ENCODE measurements around the gene MAP2K3. TPM values are rescaled to one million over a fixed set of nuclear protein-coding genes. Genes with fewer than 3 reads are reported as not detected.

MAP2K3 gene
- total and polyA plus RNA-seq, 5 donors, result 29.6 to 61.2 (median 39.2) TPM

DNA sequence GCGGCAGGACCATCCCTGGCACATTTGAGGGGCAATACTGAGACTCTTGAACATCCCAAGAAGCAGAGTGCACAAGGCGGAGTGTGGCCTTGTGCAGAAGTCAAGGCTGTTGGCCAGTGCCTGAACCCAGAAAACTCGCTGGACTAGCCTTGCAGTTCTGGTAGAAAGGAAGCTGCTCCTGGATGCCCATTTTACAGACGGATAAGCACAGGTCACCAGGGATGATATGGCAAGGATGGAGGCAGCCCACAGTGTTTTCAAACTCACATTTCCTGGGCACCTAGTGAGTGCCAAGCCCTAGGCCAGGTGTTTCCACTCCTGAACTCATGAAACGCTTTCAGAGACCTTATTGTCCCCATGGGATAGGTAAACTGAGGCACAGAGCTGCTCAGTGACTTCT, 1.7 kb upstream of the MAP2K3 start:
- DNase-seq, result no peak
- Histone ChIP-seq H3K27me3 (ENCODE audit: control insufficient read depth, insufficient read depth) (no peaks in the 10 kb centered on the region), H3K4me1 (ENCODE audit: control insufficient read depth, insufficient read depth, low read length) (peaks cover 8% of the 10 kb centered on the region), H3K27ac (ENCODE audit: low read length) (peak overlapping the region; percentile 65), H3K4me3 (ENCODE audit: low read length) (no peak overlapping the region), H3K9me3 (ENCODE audit: control insufficient read depth, low read length) (no peaks in the 10 kb centered on the region)
- intact Hi-C loops (cut with DNase I), result loop anchor here (10.0 kb wide), 2 partner anchors 158 to 232 kb away; partner anchors contain the start of gene DHRS7B (in 4 of the 4)
- no peak for ATAC-seq
- WGBS, result 89% methylated on average over 5 of the region's 5 CpGs

- 17% methylated on average over 49 of the region's 49 CpGs for WGBS
- no peak for ATAC-seq
- H3K27me3 ChIP-seq (ENCODE audit: control insufficient read depth, insufficient read depth), result no peaks in the 10 kb centered on the region
- peak overlapping the region; percentile 49 for H3K4me3 ChIP-seq (ENCODE audit: low read length)
- H3K9me3 ChIP-seq (ENCODE audit: control insufficient read depth, low read length), result no peaks in the 10 kb centered on the region
- peak overlapping the region; percentile 19 for H3K27ac ChIP-seq (ENCODE audit: low read length)
- H3K4me1 ChIP-seq (ENCODE audit: control insufficient read depth, insufficient read depth, low read length), result peaks cover 11% of the 10 kb centered on the region
- DNase-seq, result peak in 2 of 3 donors; percentile 78 to 80
- intact Hi-C loops (cut with DNase I), result loop anchor here (10.0 kb wide), 2 partner anchors 159 to 231 kb away; partner anchors contain the start of gene DHRS7B (in 4 of the 4)
Measured at GRCh38 chr17:21283482-21284318, 811 bp upstream of the MAP2K3 start.

DNA sequence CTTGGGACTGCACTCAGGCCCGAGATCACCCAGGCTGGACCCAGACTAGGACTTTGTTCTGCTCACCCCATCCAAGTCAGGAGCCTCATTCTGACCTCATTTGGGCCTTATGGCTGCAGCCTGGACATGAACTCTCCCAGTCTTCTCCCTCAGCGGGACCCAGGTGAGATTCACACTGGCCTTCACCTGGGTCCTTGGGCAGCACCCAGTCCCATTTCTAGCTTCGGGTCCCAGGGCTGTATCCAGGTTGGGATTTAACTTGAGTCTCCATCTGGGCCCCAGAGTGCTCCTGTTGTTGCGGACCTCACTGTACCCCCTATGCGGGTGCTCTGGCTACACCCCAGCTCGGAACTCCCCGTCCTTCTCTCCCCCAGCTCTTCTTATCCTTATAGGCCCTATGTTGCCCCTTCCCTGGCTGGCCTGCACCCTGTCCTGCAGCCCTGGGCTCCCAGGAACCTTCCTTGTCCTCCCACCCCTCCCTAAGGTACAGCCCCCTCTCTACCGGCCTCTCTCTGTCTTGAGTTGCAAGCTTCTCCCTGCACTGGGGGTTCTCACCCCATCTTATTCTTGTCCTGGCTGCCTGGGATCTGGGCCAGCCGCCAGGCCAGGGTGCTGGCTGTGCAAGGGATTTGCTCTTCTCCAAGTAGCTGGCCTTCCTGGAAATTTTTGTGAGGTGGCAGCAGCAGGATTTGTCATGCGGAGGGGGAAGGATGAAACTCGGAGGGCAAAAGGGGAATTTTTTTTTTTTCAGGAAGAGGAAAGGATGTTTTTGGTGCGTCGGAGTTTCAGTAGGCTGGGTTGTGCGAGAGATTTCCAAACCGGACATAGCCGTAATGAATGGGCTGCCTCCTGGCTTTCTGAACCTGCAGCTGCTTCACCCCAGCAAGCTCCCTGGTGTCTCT, 904 bp downstream of the MAP2K3 start:
- no peaks in the 10 kb centered on the region for H3K9me3 ChIP-seq (ENCODE audit: control insufficient read depth, low read length)
- peak overlapping the region; percentile 62 for H3K4me3 ChIP-seq (ENCODE audit: low read length)
- ATAC-seq, result no peak
- 2% methylated on average over 16 of the region's 16 CpGs for WGBS
- H3K27me3 ChIP-seq (ENCODE audit: control insufficient read depth, insufficient read depth), result no peaks in the 10 kb centered on the region
- peaks cover 11% of the 10 kb centered on the region for H3K4me1 ChIP-seq (ENCODE audit: control insufficient read depth, insufficient read depth, low read length)
- intact Hi-C loops (cut with DNase I), result loop anchor here (10.0 kb wide), 2 partner anchors 161 to 229 kb away; partner anchors contain the start of gene DHRS7B (in 4 of the 4)
- peak in 2 of 3 donors; percentile 75 to 79 for DNase-seq
- H3K27ac ChIP-seq (ENCODE audit: low read length), result peak overlapping the region; percentile 91

DNA sequence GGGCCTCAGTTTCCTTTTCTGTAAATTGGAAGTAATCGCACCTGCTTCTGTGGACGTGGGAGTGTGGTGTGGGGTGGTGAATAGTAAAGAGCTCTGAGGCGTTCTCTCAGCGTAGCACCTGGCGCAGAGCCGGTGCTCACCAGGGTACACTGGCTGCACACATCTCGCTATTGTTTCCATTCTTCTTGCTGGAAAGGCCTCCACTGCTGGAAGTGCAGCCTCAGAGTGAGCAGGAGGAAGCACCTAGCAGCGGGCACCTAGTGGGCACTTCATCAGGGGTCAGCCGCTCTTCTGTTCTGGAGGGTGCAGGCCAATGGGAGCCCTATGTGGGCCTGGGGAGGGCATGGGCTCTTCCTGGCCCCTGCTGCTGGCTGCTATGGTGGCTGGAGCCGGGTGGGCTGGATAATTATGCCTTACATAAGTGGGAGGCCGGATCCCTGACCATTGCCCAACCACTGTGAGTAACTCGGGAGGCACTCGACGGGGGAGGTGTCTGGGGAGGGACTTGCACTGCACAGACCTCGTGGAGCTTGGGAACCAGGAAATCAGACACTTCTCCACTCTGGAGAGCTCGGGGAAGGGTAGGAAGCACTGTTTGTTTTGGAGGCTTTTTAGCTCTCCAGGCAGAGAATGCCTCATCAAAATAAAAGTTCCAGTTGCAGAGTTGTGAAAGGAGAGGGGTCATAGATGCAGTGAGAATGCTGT, 1.7 kb downstream of the MAP2K3 start:
- Histone ChIP-seq H3K4me3 (ENCODE audit: low read length) (peak overlapping the region; percentile 62), H3K4me1 (ENCODE audit: control insufficient read depth, insufficient read depth, low read length) (peaks cover 11% of the 10 kb centered on the region), H3K27me3 (ENCODE audit: control insufficient read depth, insufficient read depth) (no peaks in the 10 kb centered on the region), H3K9me3 (ENCODE audit: control insufficient read depth, low read length) (no peaks in the 10 kb centered on the region), H3K27ac (ENCODE audit: low read length) (peak overlapping the region; percentile 91)
- intact Hi-C loops (cut with DNase I), result loop anchor here (10.0 kb wide), 2 partner anchors 161 to 229 kb away; partner anchors contain the start of gene DHRS7B (in 4 of the 4)
- peak; percentile 70 to 76 for ATAC-seq
- DNase-seq, result peak; percentile 95 to 96 (median 95)
- WGBS, result 7% methylated on average over 16 of the region's 16 CpGs

- H3K4me3 ChIP-seq (ENCODE audit: low read length), result peak overlapping the region; percentile 62
- H3K27ac ChIP-seq (ENCODE audit: low read length), result peak overlapping the region; percentile 91
- peaks cover 11% of the 10 kb centered on the region for H3K4me1 ChIP-seq (ENCODE audit: control insufficient read depth, insufficient read depth, low read length)
- H3K9me3 ChIP-seq (ENCODE audit: control insufficient read depth, low read length), result no peaks in the 10 kb centered on the region
- ATAC-seq, result no peak
- 51% methylated on average over 9 of the region's 9 CpGs for WGBS
- DNase-seq, result peak in 1 of 3 donors; percentile 67
- no peaks in the 10 kb centered on the region for H3K27me3 ChIP-seq (ENCODE audit: control insufficient read depth, insufficient read depth)
- intact Hi-C loops (cut with DNase I), result loop anchor here (10.0 kb wide), 2 partner anchors 162 to 228 kb away; partner anchors contain the start of gene DHRS7B (in 4 of the 4)
Measured at GRCh38 chr17:21286909-21287702, 2.6 kb downstream of the MAP2K3 start.

DNA sequence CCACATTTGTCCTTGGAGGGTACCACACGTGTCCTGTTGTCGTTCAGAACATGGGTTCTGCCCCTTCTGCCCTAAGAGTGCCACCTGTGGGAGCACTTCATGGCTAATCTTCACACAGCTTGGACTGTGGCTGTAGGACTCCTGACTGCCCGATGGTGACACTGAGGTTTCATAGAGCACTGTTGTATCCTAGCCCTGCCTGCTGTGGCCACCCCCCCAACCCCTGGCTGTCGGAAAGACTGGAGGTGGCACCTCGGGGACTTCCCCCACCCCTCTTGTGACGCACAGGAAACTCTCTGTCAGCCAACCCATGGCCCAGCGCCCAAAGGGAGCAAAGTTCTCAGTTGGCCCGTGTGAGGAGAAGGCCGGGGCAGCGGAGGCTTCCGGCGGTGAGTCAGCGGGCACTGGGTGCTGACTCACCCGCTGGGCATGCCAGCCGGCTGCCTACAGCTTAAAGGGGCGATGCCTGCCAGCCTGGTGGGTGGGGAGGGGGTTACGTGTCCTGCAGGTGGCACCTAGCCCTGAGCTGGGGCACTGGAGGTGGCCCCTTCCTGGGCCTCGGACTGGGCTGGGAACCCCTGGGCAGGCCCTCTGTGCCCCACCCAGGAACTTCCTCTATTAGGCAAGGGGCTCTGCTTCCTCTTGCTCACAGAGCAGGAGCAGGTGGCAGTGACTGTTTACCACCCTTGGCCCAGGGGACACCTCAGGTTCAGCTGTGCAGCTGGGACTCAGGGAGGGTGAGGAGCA, 3.4 kb downstream of the MAP2K3 start:
- Histone ChIP-seq H3K4me1 (ENCODE audit: control insufficient read depth, insufficient read depth, low read length) (peaks cover 11% of the 10 kb centered on the region), H3K27me3 (ENCODE audit: control insufficient read depth, insufficient read depth) (no peaks in the 10 kb centered on the region), H3K27ac (ENCODE audit: low read length) (peak overlapping the region; percentile 91), H3K4me3 (ENCODE audit: low read length) (no peak overlapping the region), H3K9me3 (ENCODE audit: control insufficient read depth, low read length) (no peaks in the 10 kb centered on the region)
- intact Hi-C loops (cut with DNase I), result loop anchor here (10.0 kb wide), 2 partner anchors 163 to 227 kb away; partner anchors contain the start of gene DHRS7B (in 4 of the 4)
- DNase-seq, result peak; percentile 97 to 98 (median 98)
- peak; percentile 64 to 71 for ATAC-seq
- WGBS, result 3% methylated on average over 18 of the region's 18 CpGs

- H3K9me3 ChIP-seq (ENCODE audit: control insufficient read depth, low read length), result no peaks in the 10 kb centered on the region
- ATAC-seq (no peak), DNase-seq (no peak)
- 49% methylated on average over 6 of the region's 6 CpGs for WGBS
- H3K4me1 ChIP-seq (ENCODE audit: control insufficient read depth, insufficient read depth, low read length), result peaks cover 11% of the 10 kb centered on the region
- H3K4me3 ChIP-seq (ENCODE audit: low read length), result no peak overlapping the region
- peak overlapping the region; percentile 78 for H3K27ac ChIP-seq (ENCODE audit: low read length)
- no peaks in the 10 kb centered on the region for H3K27me3 ChIP-seq (ENCODE audit: control insufficient read depth, insufficient read depth)
- intact Hi-C loops (cut with DNase I), result loop anchor here (10.0 kb wide), 2 partner anchors 164 to 226 kb away; partner anchors contain the start of gene DHRS7B (in 4 of the 4)
Measured at GRCh38 chr17:21288571-21289017, 4.1 kb downstream of the MAP2K3 start.

- DNase-seq (no peak), ATAC-seq (no peak)
- H3K4me1 ChIP-seq (ENCODE audit: control insufficient read depth, insufficient read depth, low read length), result peaks cover 11% of the 10 kb centered on the region
- no peaks in the 10 kb centered on the region for H3K27me3 ChIP-seq (ENCODE audit: control insufficient read depth, insufficient read depth)
- no peak overlapping the region for H3K4me3 ChIP-seq (ENCODE audit: low read length)
- peak overlapping the region; percentile 78 for H3K27ac ChIP-seq (ENCODE audit: low read length)
- H3K9me3 ChIP-seq (ENCODE audit: control insufficient read depth, low read length), result no peaks in the 10 kb centered on the region
- intact Hi-C loops (cut with DNase I), result loop anchor here (10.0 kb wide), 2 partner anchors 165 to 225 kb away; partner anchors contain the start of gene DHRS7B (in 4 of the 4)
- WGBS, result 79% methylated on average over 11 of the region's 11 CpGs
Measured at GRCh38 chr17:21289175-21289901, 4.8 kb downstream of the MAP2K3 start.
